BLaER1 (cell line): ENCODE data around the gene ANKRD45.
"Not testable (repeated sequence)": the region's sequence is repeated elsewhere in the genome, so short reads cannot be mapped to it uniquely, and the experiment has no call there.

ENCODE experiments used
- H3K27ac ChIP-seq: shearing (Covaris generic); formaldehyde crosslinking; 2 replicates; pipeline ENCODE4 v1.8.1; 2022
- H3K27me3 ChIP-seq: shearing (Covaris generic); formaldehyde crosslinking; 2 replicates; pipeline ENCODE4 v1.8.1; 2022
- H3K36me3 ChIP-seq: shearing (Covaris generic); formaldehyde crosslinking; 2 replicates; pipeline ENCODE4 v1.8.1; 2022
- H3K4me1 ChIP-seq: shearing (Covaris generic); formaldehyde crosslinking; 2 replicates; pipeline ENCODE4 v1.8.1; 2022
- H3K4me2 ChIP-seq: shearing (Covaris generic); formaldehyde crosslinking; 2 replicates; pipeline ENCODE4 v1.8.1; 2022
- H3K4me3 ChIP-seq: shearing (Covaris generic); formaldehyde crosslinking; 2 replicates; pipeline ENCODE4 v1.8.1; 2022
- H3K9ac ChIP-seq: shearing (Covaris generic); formaldehyde crosslinking; 2 replicates; pipeline ENCODE4 v1.8.1; 2022
- H3K9me3 ChIP-seq: shearing (Covaris generic); formaldehyde crosslinking; 2 replicates; pipeline ENCODE4 v1.8.1; 2022
- H4K20me1 ChIP-seq: shearing (Covaris generic); formaldehyde crosslinking; 2 replicates; pipeline ENCODE4 v1.8.1; 2022
- Cebpa-rat ChIP-seq: shearing (Covaris generic); IDR thresholded peaks from 2 replicates; pipeline ENCODE4 v1.8.1; 2022

Gene ANKRD45

GRCh38 chr1:173580071-173580470, 89.6 kb downstream of the ANKRD45 start:
- no peaks in the 10 kb centered on the region for H3K27me3 ChIP-seq
- no peak for TF ChIP-seq Cebpa-rat
- H3K36me3 ChIP-seq = no peaks in the 10 kb centered on the region

DNA sequence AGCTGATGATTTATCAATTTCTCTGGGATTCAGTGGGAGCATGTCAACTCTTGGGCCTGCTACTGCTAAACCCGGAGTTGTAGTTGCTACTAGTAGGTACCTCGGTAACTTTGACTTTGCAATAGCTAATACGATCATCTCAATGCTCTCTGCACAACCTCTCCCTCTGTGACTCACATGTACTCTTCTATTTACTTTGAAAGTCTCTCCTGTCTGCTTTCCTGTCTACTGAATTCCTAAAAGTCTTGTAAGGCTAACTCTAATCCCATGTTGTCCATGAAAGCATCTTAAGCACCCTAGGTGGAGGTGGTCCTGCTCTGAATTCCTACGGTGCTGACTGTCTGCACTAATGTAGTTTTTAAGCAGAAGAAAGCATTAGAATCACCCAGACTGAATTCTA, 96.1 kb downstream of the ANKRD45 start:
- Histone ChIP-seq H3K4me2 (no peak overlapping the region), H4K20me1 (no peaks in the 10 kb centered on the region), H3K27me3 (no peaks in the 10 kb centered on the region), H3K9ac (no peak overlapping the region), H3K9me3 (no peaks in the 10 kb centered on the region), H3K4me1 (no peaks in the 10 kb centered on the region), H3K27ac (no peak overlapping the region), H3K36me3 (no peaks in the 10 kb centered on the region), H3K4me3 (no peak overlapping the region)
- TF ChIP-seq Cebpa-rat = no peak

More at GRCh38 chr1:173580071-173580470, 89.6 kb downstream of the ANKRD45 start:
- Histone ChIP-seq H3K4me1 (no peaks in the 10 kb centered on the region), H3K27ac (no peak overlapping the region), H3K4me3 (no peak overlapping the region), H3K9me3 (no peaks in the 10 kb centered on the region), H3K4me2 (no peak overlapping the region), H3K9ac (no peak overlapping the region), H4K20me1 (no peaks in the 10 kb centered on the region)

- H3K4me1 ChIP-seq = no peaks in the 10 kb centered on the region
- H3K9ac ChIP-seq = no peak overlapping the region
- no peak overlapping the region for H3K4me2 ChIP-seq
- no peaks in the 10 kb centered on the region for H3K36me3 ChIP-seq
- no peak overlapping the region for H3K4me3 ChIP-seq
- H3K9me3 ChIP-seq = no peaks in the 10 kb centered on the region
- no peaks in the 10 kb centered on the region for H3K27me3 ChIP-seq
- no peaks in the 10 kb centered on the region for H4K20me1 ChIP-seq
- TF ChIP-seq Cebpa-rat = no peak
- H3K27ac ChIP-seq = no peak overlapping the region
These were observed 97.3 kb downstream of the ANKRD45 start for GRCh38 chr1:173572201-173572873.

DNA sequence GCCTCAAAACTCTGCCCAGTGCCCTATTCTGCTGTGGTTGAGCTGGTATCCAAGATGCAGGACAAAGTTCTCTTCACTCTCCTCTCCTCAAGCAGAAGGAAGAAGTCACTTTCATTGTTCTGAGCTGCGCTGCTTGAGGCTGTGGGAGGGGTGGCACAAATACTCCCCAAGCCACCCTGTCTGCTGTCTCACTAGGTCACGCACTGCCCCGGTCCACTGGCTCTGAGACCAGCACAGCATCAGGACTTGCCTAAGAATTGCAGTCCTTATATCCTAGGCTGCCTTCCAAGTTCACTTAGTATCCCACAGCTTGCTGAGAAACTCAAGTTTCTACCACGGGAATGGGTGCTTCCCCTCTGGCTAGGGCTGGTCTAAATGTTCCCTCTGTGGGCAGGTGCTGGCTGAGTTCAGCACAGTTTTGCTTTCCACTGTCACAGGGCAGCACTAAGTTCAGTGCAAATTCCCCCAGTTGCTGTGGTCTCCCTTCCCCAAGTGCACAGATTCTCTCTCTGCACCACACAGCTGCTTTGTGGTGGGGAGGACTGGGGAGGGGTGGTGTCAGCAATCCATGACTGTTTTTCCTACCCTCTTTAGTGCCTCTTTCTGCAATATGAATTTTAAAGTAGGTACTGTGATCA, 99.2 kb downstream of the ANKRD45 start:
- Histone ChIP-seq H3K4me3 (no peak overlapping the region), H3K9me3 (no peaks in the 10 kb centered on the region), H4K20me1 (no peaks in the 10 kb centered on the region), H3K27me3 (no peaks in the 10 kb centered on the region), H3K9ac (no peak overlapping the region), H3K4me2 (no peak overlapping the region), H3K27ac (no peak overlapping the region), H3K4me1 (no peaks in the 10 kb centered on the region), H3K36me3 (no peaks in the 10 kb centered on the region)
- no peak for TF ChIP-seq Cebpa-rat

GRCh38 chr1:173568483-173568882, 101.2 kb downstream of the ANKRD45 start:
- Histone ChIP-seq H4K20me1 (no peaks in the 10 kb centered on the region), H3K27me3 (no peaks in the 10 kb centered on the region), H3K9ac (no peak overlapping the region), H3K9me3 (no peaks in the 10 kb centered on the region), H3K27ac (no peak overlapping the region), H3K36me3 (no peaks in the 10 kb centered on the region), H3K4me2 (no peak overlapping the region), H3K4me3 (no peak overlapping the region), H3K4me1 (no peaks in the 10 kb centered on the region)
- no peak for TF ChIP-seq Cebpa-rat

GRCh38 chr1:173563846-173564245, 105.8 kb downstream of the ANKRD45 start:
- H3K9ac ChIP-seq, H3K4me2 ChIP-seq, H4K20me1 ChIP-seq, H3K9me3 ChIP-seq, H3K4me3 ChIP-seq, H3K27ac ChIP-seq, H3K4me1 ChIP-seq, H3K36me3 ChIP-seq, H3K27me3 ChIP-seq: not testable (repeated sequence)

- Histone ChIP-seq H3K27ac (no peak overlapping the region), H3K4me2 (no peak overlapping the region)
- no peak for TF ChIP-seq Cebpa-rat
These were observed 106.8 kb downstream of the ANKRD45 start for GRCh38 chr1:173562813-173563212.

DNA sequence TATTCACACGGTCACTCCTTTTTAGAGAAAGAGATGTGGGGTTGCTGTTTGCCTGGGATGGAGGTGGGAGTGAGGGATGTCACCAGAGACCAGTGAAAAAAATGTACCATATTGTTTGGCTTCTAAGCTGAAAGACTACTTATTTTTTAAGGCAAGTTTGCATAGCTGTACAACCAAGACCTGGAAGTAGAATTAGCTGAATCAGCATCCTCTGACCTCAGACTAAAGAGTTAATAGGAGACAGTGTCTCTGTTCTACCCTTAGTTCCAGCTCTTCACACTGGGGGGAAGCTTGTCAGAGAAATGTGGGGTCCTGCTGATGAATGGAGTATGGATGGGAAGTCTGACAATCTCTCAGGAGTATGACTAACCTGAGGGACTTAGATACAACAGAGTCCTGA, 108.4 kb downstream of the ANKRD45 start:
- Histone ChIP-seq H3K27me3 (no peaks in the 10 kb centered on the region), H3K9ac (no peak overlapping the region), H3K4me1 (no peaks in the 10 kb centered on the region), H3K27ac (no peak overlapping the region), H3K36me3 (no peaks in the 10 kb centered on the region), H3K4me2 (no peak overlapping the region), H3K4me3 (no peak overlapping the region), H4K20me1 (no peaks in the 10 kb centered on the region), H3K9me3 (no peaks in the 10 kb centered on the region)
- no peak for TF ChIP-seq Cebpa-rat

More at GRCh38 chr1:173562813-173563212, 106.8 kb downstream of the ANKRD45 start:
- H3K9ac ChIP-seq = no peak overlapping the region
- H3K4me3 ChIP-seq = no peak overlapping the region
- H4K20me1 ChIP-seq = no peaks in the 10 kb centered on the region
- no peaks in the 10 kb centered on the region for H3K36me3 ChIP-seq
- H3K4me1 ChIP-seq = no peaks in the 10 kb centered on the region
- H3K27me3 ChIP-seq = no peaks in the 10 kb centered on the region
- H3K9me3 ChIP-seq = no peaks in the 10 kb centered on the region

GRCh38 chr1:173560285-173560880, 109.3 kb downstream of the ANKRD45 start:
- Histone ChIP-seq H3K36me3 (no peaks in the 10 kb centered on the region), H3K4me3 (no peak overlapping the region), H3K4me1 (no peaks in the 10 kb centered on the region), H3K9ac (no peak overlapping the region), H3K4me2 (no peak overlapping the region), H3K27me3 (no peaks in the 10 kb centered on the region), H4K20me1 (no peaks in the 10 kb centered on the region), H3K9me3 (no peaks in the 10 kb centered on the region), H3K27ac (no peak overlapping the region)
- no peak for TF ChIP-seq Cebpa-rat
